Mucosa of descending colon (tissue), 3 donors: ENCODE measurements around the gene ARAP3. TPM values are rescaled to one million over a fixed set of nuclear protein-coding genes. Genes with fewer than 3 reads are reported as not detected.

Experiments used
- ATAC-seq: fragments of 200-7000 bp; cut with Tn5 transposase; one replicate; pipeline ENCODE4 v1.9.1; 2020; ENCODE audit warnings: mild to moderate bottlenecking, moderate library complexity
- DNase-seq, 3 donors: peaks; one replicate each; pipeline ENCODE4 v3.0.0-alpha.2; 2020
- H3K36me3 ChIP-seq: fragments of 200-600 bp; one replicate; pipeline ENCODE4 v1.8.0; 2021; ENCODE audit warnings: low read depth, mild to moderate bottlenecking
- H3K4me1 ChIP-seq: fragments of 200-600 bp; one replicate; pipeline ENCODE4 v1.8.0; 2021; ENCODE audit warnings: low read depth, mild to moderate bottlenecking
- H3K4me3 ChIP-seq: fragments of 200-600 bp; one replicate; pipeline ENCODE4 v1.8.0; 2021; ENCODE audit warnings: mild to moderate bottlenecking
- H3K9me3 ChIP-seq: fragments of 200-600 bp; one replicate; pipeline ENCODE4 v1.8.0; 2021; ENCODE audit warnings: mild to moderate bottlenecking
- CTCF ChIP-seq: fragments of 200-600 bp; IDR thresholded peaks from one replicate; pipeline ENCODE4 v1.8.0; 2022; ENCODE audit warnings: antibody characterized with exemption, mild to moderate bottlenecking
- intact Hi-C, 2 donors: fragments of 100-400 bp; cut with DNase I in 1 of 2; cut with micrococcal nuclease in 1 of 2; formaldehyde crosslinking; loops; one replicate each; pipeline versions ENCODE4 v1.11.0 to v1.11.1; 2022; cut with DNase I, micrococcal nuclease
- total RNA-seq, 3 donors: library from RNA; stranded (reverse); fragmentation: NEBNext Ultra II Directional in 2 of 3; extraction: Animal tissue kit (Norgen Biotek cat#: 25700) in 2 of 3; gene quantifications; one replicate each; pipeline versions ENCODE4 v1.2.1 to v1.2.4, GENCODE V29; 2021 to 2023
- donor health status: DM: no; HTN: no; CAD: no; lungs with moderate emphysema.
- donor health status: DM: no; HTN: no; CAD: no.
- donor health status: DM: no; HTN: yes; CAD: no.

The ARAP3 gene
- total RNA-seq, 3 donors from 2014 or later = 5.7 to 10.9 (median 8.0) TPM

- intact Hi-C loops = no loop called here
- DNase-seq (no peak), ATAC-seq (no peak)
- Histone ChIP-seq H3K36me3 (no peaks in the 10 kb centered on the region), H3K9me3 (no peaks in the 10 kb centered on the region), H3K4me1 (no peaks in the 10 kb centered on the region), H3K4me3 (no peak overlapping the region)
- TF ChIP-seq CTCF = no peak
These were observed 7.3 kb downstream of the ARAP3 start for GRCh38 chr5:141674747-141675146.

- Histone ChIP-seq H3K4me3 (no peak overlapping the region), H3K4me1 (no peaks in the 10 kb centered on the region), H3K9me3 (no peaks in the 10 kb centered on the region), H3K36me3 (no peaks in the 10 kb centered on the region)
- TF ChIP-seq CTCF = no peak
- intact Hi-C loops = no loop called here
- DNase-seq (no peak), ATAC-seq (no peak)
These were observed 8.9 kb downstream of the ARAP3 start for GRCh38 chr5:141672841-141673813.

GRCh38 chr5:141672071-141672840 lies 9.8 kb downstream of the ARAP3 start:
- no peak for TF ChIP-seq CTCF
- Histone ChIP-seq H3K36me3 (no peaks in the 10 kb centered on the region), H3K4me3 (no peak overlapping the region), H3K4me1 (no peaks in the 10 kb centered on the region), H3K9me3 (no peaks in the 10 kb centered on the region)
- ATAC-seq (peak; percentile 9), DNase-seq (no peak)
- intact Hi-C loops = no loop called here

- Histone ChIP-seq H3K36me3 (no peaks in the 10 kb centered on the region), H3K9me3 (no peaks in the 10 kb centered on the region), H3K4me1 (peaks cover 2% of the 10 kb centered on the region), H3K4me3 (no peak overlapping the region)
- TF ChIP-seq CTCF = no peak
- no peak for DNase-seq
- ATAC-seq = no peak
- intact Hi-C loops = no loop called here
These were observed 12.5 kb downstream of the ARAP3 start for GRCh38 chr5:141669520-141669919.

- TF ChIP-seq CTCF = no peak
- peaks cover 2% of the 10 kb centered on the region for H3K4me1 ChIP-seq
- ATAC-seq (no peak), DNase-seq (no peak)
- no peaks in the 10 kb centered on the region for H3K36me3 ChIP-seq
- intact Hi-C loops = no loop called here
- no peaks in the 10 kb centered on the region for H3K9me3 ChIP-seq
- no peak overlapping the region for H3K4me3 ChIP-seq
These were observed 13.3 kb downstream of the ARAP3 start for GRCh38 chr5:141668601-141669265.
